CD4-positive, alpha-beta T cell (primary cell): ENCODE results near the gene ITPRIP. TPM values are rescaled to one million over a fixed set of nuclear protein-coding genes. Genes with fewer than 3 reads are reported as not detected.
A peak's percentile ranks its signal among the peaks of the same experiment; 100 is the strongest.

Experiments used
- ATAC-seq: fragments of 200-7000 bp; cut with Tn5 transposase; one replicate; pipeline ENCODE4 v1.10.0; 2022; ENCODE audit warnings: mild to moderate bottlenecking; ENCODE audit not compliant: poor library complexity
- CTCF ChIA-PET: fragments of 350-600 bp; sonication (Branson Sonifier 250); formaldehyde crosslinking; loops from one replicate; lab custom pipeline; 2021; ENCODE audit warnings: antibody characterized with exemption, inconsistent platforms; lab: Charles Lee
- POLR2A ChIA-PET: fragments of 350-600 bp; sonication (Branson Sonifier 250); formaldehyde crosslinking; loops from one replicate; lab custom pipeline; 2021; ENCODE audit warnings: antibody characterized with exemption, inconsistent platforms; lab: Charles Lee
- DNase-seq, 14 experiments: peaks; one replicate each; pipeline ENCODE4 v3.0.0-alpha.2; 2013 to 2020; ENCODE audit warnings: mixed read lengths in 2 of 14
- H3K27ac ChIP-seq, 2 donors: one replicate each; pipeline versions ENCODE4 v1.5.1 to v1.7.0; 2013; ENCODE audit warnings: low read length in 2 of 2, low read depth in 1 of 2, mild to moderate bottlenecking in 1 of 2
- H3K27me3 ChIP-seq, 2 experiments: 1 replicate in 1 of 2; 2 replicates in 1 of 2; pipeline versions ENCODE4 v1.6.1 to v1.7.0; 2013; ENCODE audit warnings: low read length in 2 of 2, control low read depth in 1 of 2, mild to moderate bottlenecking in 1 of 2, moderate library complexity in 1 of 2; ENCODE audit not compliant: insufficient read depth in 2 of 2, control insufficient read depth in 1 of 2
- H3K36me3 ChIP-seq: one replicate; pipeline ENCODE4 v1.6.1; 2013; ENCODE audit warnings: low read length, control low read depth; ENCODE audit not compliant: insufficient read depth
- H3K4me1 ChIP-seq: one replicate; pipeline ENCODE4 v1.6.1; 2013; ENCODE audit warnings: low read length, control low read depth; ENCODE audit not compliant: insufficient read depth
- H3K4me3 ChIP-seq: one replicate; pipeline ENCODE4 v1.5.1; 2013; ENCODE audit warnings: mild to moderate bottlenecking, low read length, moderate library complexity
- H3K9me3 ChIP-seq, 2 experiments: 1 replicate in 1 of 2; 2 replicates in 1 of 2; pipeline versions ENCODE4 v1.6.1 to v1.7.0; 2013; ENCODE audit warnings: low read length in 2 of 2, mild to moderate bottlenecking in 2 of 2, control low read depth in 1 of 2, moderate library complexity in 1 of 2; ENCODE audit not compliant: control insufficient read depth in 1 of 2, insufficient read depth in 1 of 2
- H3K27ac Mint-ChIP-seq: one replicate; pipeline ENCODE4 v1.8.0; 2020; ENCODE audit warnings: mixed read lengths
- H3K27me3 Mint-ChIP-seq: one replicate; pipeline ENCODE4 v1.8.0; 2021; ENCODE audit warnings: mixed read lengths
- H3K36me3 Mint-ChIP-seq: one replicate; pipeline ENCODE4 v1.8.0; 2021; ENCODE audit warnings: low read depth, mixed read lengths
- H3K4me1 Mint-ChIP-seq: one replicate; pipeline ENCODE4 v1.8.0; 2021; ENCODE audit warnings: low read depth, mixed read lengths
- H3K4me3 Mint-ChIP-seq: one replicate; pipeline ENCODE4 v1.8.0; 2020; ENCODE audit warnings: mild to moderate bottlenecking, mixed read lengths
- H3K9me3 Mint-ChIP-seq: one replicate; pipeline ENCODE4 v1.8.0; 2020; ENCODE audit warnings: mixed read lengths
- CTCF ChIP-seq: fragments of 200-600 bp; IDR thresholded peaks from one replicate; pipeline ENCODE4 v1.8.0; 2022; ENCODE audit warnings: antibody characterized with exemption, mild to moderate bottlenecking
- intact Hi-C, 2 experiments: fragments of 100-400 bp; cut with DNase I in 1 of 2; cut with micrococcal nuclease in 1 of 2; formaldehyde crosslinking; loops; one replicate each; pipeline versions ENCODE4 v1.15.1 to v1.9.0; 2023 to 2025; cut with DNase I, micrococcal nuclease
- total RNA-seq, 174 experiments: library from RNA in 2 of 174; stranded (reverse) in 2 of 174; gene quantifications; one replicate each; pipeline ENCODE4 v1.2.3 and lab custom pipeline; 2021 to 2026

The ITPRIP gene
- total RNA-seq, 2 experiments from 2014 or later, result 127 to 133 TPM

- Mint-ChIP-seq H3K4me3 (no peak overlapping the region), H3K9me3 (no peaks in the 10 kb centered on the region), H3K4me1 (peaks cover 50% of the 10 kb centered on the region), H3K27me3 (no peaks in the 10 kb centered on the region), H3K27ac (peak overlapping the region; percentile 72), H3K36me3 (no peaks in the 10 kb centered on the region)
- ATAC-seq, result peak; percentile 79
- ChIA-PET CTCF (interaction anchor here (1.1 to 1.6 kb wide), 3 partner anchors 8 to 53 kb away, joined by 3 to 5 read pairs (median 4); partner anchors contain the start of gene CFAP58), POLR2A (interaction anchor here (0.9 kb wide), 1 partner anchor 38 kb away, joined by 3 read pairs; the partner anchor contains the start of gene ITPRIP)
- Histone ChIP-seq H3K9me3 (no peaks in the 10 kb centered on the region), H3K36me3 (no peaks in the 10 kb centered on the region), H3K27ac (no peak overlapping the region), H3K4me1 (peaks cover 32% of the 10 kb centered on the region), H3K27me3 (no peaks in the 10 kb centered on the region), H3K4me3 (no peak overlapping the region)
- TF ChIP-seq CTCF, result no peak
- peak in 2 of 14 experiments; percentile 34 to 35 for DNase-seq
- intact Hi-C loops, result no loop called here
Measured at GRCh38 chr10:104300002-104300735, 38.1 kb downstream of the ITPRIP start.

DNA sequence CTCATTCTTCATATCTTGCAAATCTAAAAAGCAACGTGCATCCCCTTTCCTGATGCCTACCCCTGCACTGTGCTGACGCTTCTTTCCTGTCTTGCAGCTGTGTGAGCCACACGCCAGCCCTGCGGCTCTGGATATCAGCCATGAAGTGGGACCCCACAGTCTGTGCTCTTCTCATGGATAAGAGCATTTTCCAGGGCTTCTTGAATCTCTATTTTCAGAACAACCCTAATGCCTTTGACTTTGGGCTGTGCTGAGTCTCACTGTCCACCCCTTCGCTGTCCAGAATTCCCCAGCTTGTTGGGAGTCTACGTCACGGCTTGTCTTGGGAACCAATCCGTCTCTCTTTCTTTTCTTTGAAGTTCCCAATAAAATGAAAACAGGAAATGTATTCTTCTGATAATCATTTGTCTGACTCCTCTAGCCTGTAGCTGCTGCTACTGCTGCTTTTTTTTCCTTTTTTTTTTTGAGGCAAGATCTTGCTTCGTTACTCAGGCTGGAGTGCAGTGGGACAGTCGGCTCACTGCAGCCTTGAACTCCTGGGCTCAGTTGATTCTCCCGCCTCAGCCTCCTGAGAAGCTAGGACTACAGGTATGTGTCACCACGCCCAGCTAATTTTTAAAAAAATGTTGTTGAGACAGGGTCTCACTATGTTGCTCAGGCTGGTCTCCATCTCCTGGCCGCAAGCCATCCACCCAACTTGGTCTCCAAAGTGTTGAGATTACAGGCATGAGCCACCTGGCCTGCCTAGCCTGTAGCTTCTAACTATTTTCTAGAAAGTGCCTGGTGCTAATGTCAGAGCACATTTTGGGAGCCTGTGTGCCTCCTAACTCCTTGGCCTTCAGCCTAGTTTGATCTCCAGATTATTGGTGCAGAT, 39.0 kb downstream of the ITPRIP start:
- Mint-ChIP-seq H3K36me3 (no peaks in the 10 kb centered on the region), H3K27me3 (no peaks in the 10 kb centered on the region), H3K27ac (peak overlapping the region; percentile 72), H3K4me3 (peak overlapping the region; percentile 10), H3K4me1 (peaks cover 41% of the 10 kb centered on the region), H3K9me3 (no peaks in the 10 kb centered on the region)
- Histone ChIP-seq H3K4me3 (no peak overlapping the region), H3K27me3 (no peaks in the 10 kb centered on the region), H3K4me1 (peaks cover 23% of the 10 kb centered on the region), H3K27ac (no peak overlapping the region), H3K36me3 (no peaks in the 10 kb centered on the region), H3K9me3 (no peaks in the 10 kb centered on the region)
- no peak for TF ChIP-seq CTCF
- ATAC-seq (no peak), DNase-seq (no peak)
- POLR2A ChIA-PET, result interaction anchor here (0.7 kb wide), 2 partner anchors 24 to 37 kb away, joined by 3 read pairs; no protein-coding TSS in a partner anchor
- intact Hi-C loops, result no loop called here
- CTCF ChIA-PET, result interaction anchor here (0.6 to 1.6 kb wide), 3 partner anchors 7 to 325 kb away, joined by 3 to 5 read pairs (median 4); partner anchors contain the start of gene CFAP58
